ENCODE results near the gene THEM4.

The THEM4 gene

GRCh38 chr1:151943591-151943990 is 34.3 kb upstream of the THEM4 start:
- H3K9me3 ChIP-seq (ENCODE audit: low read length) = no peaks in the 10 kb centered on the region
- peaks cover 14% of the 10 kb centered on the region for H3K4me1 ChIP-seq (ENCODE audit: insufficient read depth, low read length)
- no peak overlapping the region for H2AFZ ChIP-seq (ENCODE audit: low read depth, low read length)
- H3K4me3 ChIP-seq (ENCODE audit: low read length) = no peak overlapping the region
- H3K36me3 ChIP-seq (ENCODE audit: insufficient read depth, low read length) = no peaks in the 10 kb centered on the region
- H3K27me3 ChIP-seq (ENCODE audit: insufficient read depth, low read length) = peaks cover 5% of the 10 kb centered on the region

GRCh38 chr1:151942882-151943281 is 33.6 kb upstream of the THEM4 start:
- H3K36me3 ChIP-seq (ENCODE audit: insufficient read depth, low read length) = no peaks in the 10 kb centered on the region
- no peak overlapping the region for H3K4me3 ChIP-seq (ENCODE audit: low read length)
- peaks cover 5% of the 10 kb centered on the region for H3K27me3 ChIP-seq (ENCODE audit: insufficient read depth, low read length)
- no peaks in the 10 kb centered on the region for H3K9me3 ChIP-seq (ENCODE audit: low read length)
- peaks cover 14% of the 10 kb centered on the region for H3K4me1 ChIP-seq (ENCODE audit: insufficient read depth, low read length)
- no peak overlapping the region for H2AFZ ChIP-seq (ENCODE audit: low read depth, low read length)

DNA sequence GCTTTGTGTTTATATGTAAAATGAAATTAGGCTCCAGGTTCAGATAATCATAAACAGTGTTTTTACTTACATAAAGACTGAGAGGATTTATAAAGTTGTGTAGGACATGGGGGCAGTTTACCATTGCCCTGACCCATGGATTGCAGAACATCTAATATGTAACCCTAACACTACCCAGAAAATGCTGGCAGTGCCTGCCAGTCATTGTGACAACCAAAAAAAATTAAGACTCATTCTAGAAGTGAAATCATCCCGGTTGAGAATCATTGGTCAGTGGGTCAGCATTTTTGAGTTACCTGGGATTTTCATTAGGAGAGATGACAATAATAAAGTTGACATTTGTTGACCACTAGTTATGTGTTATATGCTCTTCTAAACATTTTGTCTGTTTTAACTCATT is 31.2 kb upstream of the THEM4 start:
- no peak overlapping the region for H3K4me3 ChIP-seq (ENCODE audit: low read length)
- peaks cover 5% of the 10 kb centered on the region for H3K27me3 ChIP-seq (ENCODE audit: insufficient read depth, low read length)
- H3K4me1 ChIP-seq (ENCODE audit: insufficient read depth, low read length) = peaks cover 9% of the 10 kb centered on the region
- no peaks in the 10 kb centered on the region for H3K36me3 ChIP-seq (ENCODE audit: insufficient read depth, low read length)
- H2AFZ ChIP-seq (ENCODE audit: low read depth, low read length) = no peak overlapping the region
- H3K9me3 ChIP-seq (ENCODE audit: low read length) = no peaks in the 10 kb centered on the region

DNA sequence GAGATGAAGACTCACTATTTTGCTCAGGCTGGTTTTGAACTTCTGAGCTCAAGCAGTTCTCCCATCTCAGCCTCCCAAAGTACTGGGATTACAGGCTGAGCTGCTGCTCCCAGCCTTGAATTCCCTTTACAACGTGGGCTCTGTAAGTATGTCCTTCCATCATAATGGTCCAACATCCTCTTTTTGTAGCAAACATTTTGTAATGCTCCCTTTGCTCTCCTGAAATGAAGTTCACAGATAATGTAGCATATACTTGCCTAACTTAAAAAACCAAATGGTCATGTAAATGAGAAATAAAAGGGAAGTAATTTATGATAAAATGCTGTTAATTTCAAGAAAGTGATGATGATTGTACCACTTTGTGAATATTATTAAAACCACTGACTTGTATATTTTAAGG is 30.5 kb upstream of the THEM4 start:
- H2AFZ ChIP-seq (ENCODE audit: low read depth, low read length) = no peak overlapping the region
- peaks cover 1% of the 10 kb centered on the region for H3K27me3 ChIP-seq (ENCODE audit: insufficient read depth, low read length)
- no peaks in the 10 kb centered on the region for H3K36me3 ChIP-seq (ENCODE audit: insufficient read depth, low read length)
- H3K4me1 ChIP-seq (ENCODE audit: insufficient read depth, low read length) = peaks cover 13% of the 10 kb centered on the region
- no peak overlapping the region for H3K4me3 ChIP-seq (ENCODE audit: low read length)
- H3K9me3 ChIP-seq (ENCODE audit: low read length) = no peaks in the 10 kb centered on the region

DNA sequence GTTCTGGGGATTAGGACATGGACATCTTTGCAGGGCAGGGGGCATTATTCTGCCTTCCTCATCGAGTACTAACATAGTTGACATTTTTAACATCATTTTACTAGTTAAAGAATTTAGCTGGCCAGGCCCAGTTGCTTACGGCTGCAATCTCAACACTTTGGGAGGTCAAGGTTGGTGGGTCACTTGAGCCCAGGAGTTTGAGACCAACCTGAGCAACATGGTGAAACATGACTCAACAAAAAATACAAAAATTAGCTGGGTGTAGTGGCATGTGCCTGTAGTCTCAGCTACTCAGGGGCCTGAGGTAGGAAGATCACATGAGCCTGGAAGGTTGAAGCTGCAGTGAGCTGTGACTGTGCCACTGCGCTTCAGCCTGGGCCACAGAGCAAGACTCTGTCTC is 29.8 kb upstream of the THEM4 start:
- no peak overlapping the region for H2AFZ ChIP-seq (ENCODE audit: low read depth, low read length)
- no peaks in the 10 kb centered on the region for H3K27me3 ChIP-seq (ENCODE audit: insufficient read depth, low read length)
- no peak overlapping the region for H3K4me3 ChIP-seq (ENCODE audit: low read length)
- H3K36me3 ChIP-seq (ENCODE audit: insufficient read depth, low read length) = no peaks in the 10 kb centered on the region
- no peaks in the 10 kb centered on the region for H3K9me3 ChIP-seq (ENCODE audit: low read length)
- H3K4me1 ChIP-seq (ENCODE audit: insufficient read depth, low read length) = peaks cover 14% of the 10 kb centered on the region

DNA sequence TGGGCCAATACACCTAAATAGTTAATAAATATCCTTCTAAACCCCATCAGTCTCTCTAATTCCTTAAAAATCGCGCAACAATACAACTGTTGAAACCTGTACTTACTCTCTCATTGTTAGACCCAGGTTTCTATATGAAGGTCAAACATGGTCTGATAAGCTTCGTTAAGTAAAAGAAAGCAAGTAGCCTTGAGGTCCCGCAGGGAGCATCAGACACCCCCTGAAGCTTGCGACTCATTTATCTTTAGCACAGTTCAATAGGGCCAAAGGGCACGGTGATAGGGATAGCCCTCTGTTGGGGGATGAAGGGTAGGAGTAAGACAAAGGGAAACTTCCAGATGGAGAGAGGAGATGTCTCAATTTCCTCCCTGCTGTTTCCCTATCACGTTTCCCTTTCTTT is 27.3 kb upstream of the THEM4 start:
- Histone ChIP-seq H3K4me3 (ENCODE audit: low read length) (no peak overlapping the region), H3K4me1 (ENCODE audit: insufficient read depth, low read length) (peaks cover 14% of the 10 kb centered on the region), H3K36me3 (ENCODE audit: insufficient read depth, low read length) (no peaks in the 10 kb centered on the region), H2AFZ (ENCODE audit: low read depth, low read length) (no peak overlapping the region), H3K27me3 (ENCODE audit: insufficient read depth, low read length) (no peaks in the 10 kb centered on the region), H3K9me3 (ENCODE audit: low read length) (no peaks in the 10 kb centered on the region)

- Histone ChIP-seq H2AFZ (ENCODE audit: low read depth, low read length) (no peak overlapping the region), H3K4me1 (ENCODE audit: insufficient read depth, low read length) (peaks cover 10% of the 10 kb centered on the region), H3K36me3 (ENCODE audit: insufficient read depth, low read length) (no peaks in the 10 kb centered on the region), H3K27me3 (ENCODE audit: insufficient read depth, low read length) (no peaks in the 10 kb centered on the region), H3K9me3 (ENCODE audit: low read length) (no peaks in the 10 kb centered on the region), H3K4me3 (ENCODE audit: low read length) (no peak overlapping the region)
These were observed 26.7 kb upstream of the THEM4 start for GRCh38 chr1:151935894-151936602.

DNA sequence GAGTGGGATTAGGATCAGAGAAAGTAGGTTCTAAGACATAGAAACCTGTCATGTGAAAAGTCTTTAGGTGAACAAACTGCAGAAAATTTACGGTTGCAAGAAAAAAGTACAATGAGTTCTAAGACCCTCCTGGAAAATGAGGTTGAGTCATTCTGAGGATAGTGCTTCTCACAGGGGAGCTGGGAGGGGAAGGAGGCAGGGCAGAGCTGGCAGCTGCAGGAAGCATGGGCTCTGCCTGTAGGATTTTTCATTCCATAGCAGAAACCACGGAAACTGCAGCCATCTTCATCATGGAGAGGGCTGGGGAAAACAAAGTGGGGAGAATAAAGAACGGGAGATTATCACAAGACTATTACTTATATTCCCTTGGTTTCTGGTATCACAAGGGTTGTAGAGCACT is 25.8 kb upstream of the THEM4 start:
- H3K27me3 ChIP-seq (ENCODE audit: insufficient read depth, low read length) = no peaks in the 10 kb centered on the region
- no peak overlapping the region for H3K4me3 ChIP-seq (ENCODE audit: low read length)
- H3K36me3 ChIP-seq (ENCODE audit: insufficient read depth, low read length) = no peaks in the 10 kb centered on the region
- H3K4me1 ChIP-seq (ENCODE audit: insufficient read depth, low read length) = peaks cover 8% of the 10 kb centered on the region
- no peak overlapping the region for H2AFZ ChIP-seq (ENCODE audit: low read depth, low read length)
- no peaks in the 10 kb centered on the region for H3K9me3 ChIP-seq (ENCODE audit: low read length)

GRCh38 chr1:151934048-151934493 is 24.8 kb upstream of the THEM4 start:
- Histone ChIP-seq H3K9me3 (ENCODE audit: low read length) (no peaks in the 10 kb centered on the region), H3K4me3 (ENCODE audit: low read length) (no peak overlapping the region), H3K27me3 (ENCODE audit: insufficient read depth, low read length) (no peaks in the 10 kb centered on the region), H2AFZ (ENCODE audit: low read depth, low read length) (no peak overlapping the region), H3K36me3 (ENCODE audit: insufficient read depth, low read length) (no peaks in the 10 kb centered on the region), H3K4me1 (ENCODE audit: insufficient read depth, low read length) (peaks cover 8% of the 10 kb centered on the region)

DNA sequence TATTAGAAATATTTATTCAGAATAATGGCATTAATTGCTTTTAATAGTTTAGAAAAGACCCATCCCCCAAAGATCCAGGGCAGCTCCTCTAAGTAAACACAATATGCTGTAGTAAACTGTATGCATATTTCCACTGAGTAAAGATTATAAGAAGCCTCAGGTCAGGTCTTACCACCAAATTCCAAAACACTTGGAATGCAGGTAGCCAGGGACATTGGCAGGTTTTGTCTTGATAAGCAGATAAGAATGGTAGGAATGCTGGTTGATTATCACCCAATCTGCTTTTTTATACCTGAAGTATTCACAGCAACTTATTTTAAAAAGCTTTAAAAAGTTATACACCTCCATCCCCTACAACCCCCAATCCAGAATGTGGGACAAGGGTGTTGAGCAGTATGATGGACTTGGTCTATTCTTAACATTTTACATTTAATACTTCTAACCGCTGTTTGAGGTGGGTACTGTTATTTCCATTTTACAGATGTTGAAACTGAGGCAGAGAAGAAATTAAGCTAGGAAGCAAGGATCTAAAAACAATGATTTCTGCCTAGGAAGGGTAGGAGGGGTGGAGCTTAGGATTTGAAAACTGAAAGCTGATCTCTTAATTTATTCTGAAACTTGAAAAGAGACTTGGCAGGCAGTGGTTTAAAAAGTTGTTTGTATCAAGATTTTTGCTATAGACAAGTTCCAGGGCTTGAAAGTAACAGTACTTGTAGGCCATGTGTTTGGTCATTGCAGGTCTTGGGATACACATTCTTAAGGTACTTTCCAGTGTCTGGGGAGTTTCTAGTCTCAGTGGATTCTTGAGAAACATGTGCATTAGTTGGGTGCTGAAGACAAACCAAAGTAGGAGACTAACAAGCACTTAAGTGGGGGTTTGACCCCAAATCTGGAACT is 15.6 kb upstream of the THEM4 start:
- Histone ChIP-seq H2AFZ (ENCODE audit: low read depth, low read length) (no peak overlapping the region), H3K4me1 (ENCODE audit: insufficient read depth, low read length) (no peaks in the 10 kb centered on the region), H3K27me3 (ENCODE audit: insufficient read depth, low read length) (no peaks in the 10 kb centered on the region), H3K36me3 (ENCODE audit: insufficient read depth, low read length) (no peaks in the 10 kb centered on the region), H3K9me3 (ENCODE audit: low read length) (no peaks in the 10 kb centered on the region), H3K4me3 (ENCODE audit: low read length) (no peak overlapping the region)

- Histone ChIP-seq H3K9me3 (ENCODE audit: low read length) (no peaks in the 10 kb centered on the region), H2AFZ (ENCODE audit: low read depth, low read length) (no peak overlapping the region), H3K36me3 (ENCODE audit: insufficient read depth, low read length) (no peaks in the 10 kb centered on the region), H3K27me3 (ENCODE audit: insufficient read depth, low read length) (no peaks in the 10 kb centered on the region), H3K4me3 (ENCODE audit: low read length) (no peak overlapping the region), H3K4me1 (ENCODE audit: insufficient read depth, low read length) (no peaks in the 10 kb centered on the region)
These were observed 14.1 kb upstream of the THEM4 start for GRCh38 chr1:151923422-151923821.

- no peaks in the 10 kb centered on the region for H3K36me3 ChIP-seq (ENCODE audit: insufficient read depth, low read length)
- peaks cover 5% of the 10 kb centered on the region for H3K27me3 ChIP-seq (ENCODE audit: insufficient read depth, low read length)
- H3K9me3 ChIP-seq (ENCODE audit: low read length) = no peaks in the 10 kb centered on the region
- H2AFZ ChIP-seq (ENCODE audit: low read depth, low read length) = no peak overlapping the region
- no peaks in the 10 kb centered on the region for H3K4me1 ChIP-seq (ENCODE audit: insufficient read depth, low read length)
- H3K4me3 ChIP-seq (ENCODE audit: low read length) = no peak overlapping the region
These were observed 10.8 kb upstream of the THEM4 start for GRCh38 chr1:151920149-151920548.

- Histone ChIP-seq H2AFZ (ENCODE audit: low read depth, low read length) (no peak overlapping the region), H3K9me3 (ENCODE audit: low read length) (no peaks in the 10 kb centered on the region), H3K4me3 (ENCODE audit: low read length) (no peak overlapping the region), H3K36me3 (ENCODE audit: insufficient read depth, low read length) (no peaks in the 10 kb centered on the region), H3K27me3 (ENCODE audit: insufficient read depth, low read length) (peaks cover 6% of the 10 kb centered on the region), H3K4me1 (ENCODE audit: insufficient read depth, low read length) (no peaks in the 10 kb centered on the region)
These were observed 9.7 kb upstream of the THEM4 start for GRCh38 chr1:151918819-151919610.
